Stimulated activated CD4-positive, alpha-beta T cell treated with anti-CD3 and anti-CD28 coated beads, Interleukin-12 subunit alpha, Interleukin-12 subunit beta, amount 100 ng/mL, for 24 hours (primary cell): ENCODE results near the gene ZBTB39.
"Not testable (repeated sequence)": the region's sequence is repeated elsewhere in the genome, so short reads cannot be mapped to it uniquely, and the experiment has no call there.

ENCODE experiments used
- DNase-seq, 2 experiments: peaks; one replicate each; pipeline ENCODE4 v3.0.0-alpha.2; 2020; ENCODE audit warnings: low read depth in 2 of 2

The ZBTB39 gene

DNA sequence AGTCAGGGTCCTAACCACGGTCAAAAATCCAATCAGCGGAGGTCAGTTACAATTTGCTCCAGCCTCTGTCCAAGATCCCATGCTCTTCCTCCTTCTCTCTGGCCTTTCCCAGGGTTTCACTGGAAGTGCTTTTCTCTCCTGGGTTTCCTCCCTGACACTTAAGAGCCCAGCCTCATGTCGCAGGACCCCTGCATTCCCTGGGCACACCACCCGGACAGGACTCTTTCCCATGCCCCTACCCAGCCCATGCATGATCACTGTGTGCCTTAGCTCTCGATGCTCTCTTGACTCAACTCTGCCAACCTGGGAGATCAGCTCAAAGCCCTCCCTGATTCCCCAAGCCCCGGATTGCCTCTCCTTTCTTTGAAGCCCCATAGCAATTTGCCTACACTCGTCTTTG, 25.4 kb upstream of the ZBTB39 start:
- DNase-seq = no peak

DNA sequence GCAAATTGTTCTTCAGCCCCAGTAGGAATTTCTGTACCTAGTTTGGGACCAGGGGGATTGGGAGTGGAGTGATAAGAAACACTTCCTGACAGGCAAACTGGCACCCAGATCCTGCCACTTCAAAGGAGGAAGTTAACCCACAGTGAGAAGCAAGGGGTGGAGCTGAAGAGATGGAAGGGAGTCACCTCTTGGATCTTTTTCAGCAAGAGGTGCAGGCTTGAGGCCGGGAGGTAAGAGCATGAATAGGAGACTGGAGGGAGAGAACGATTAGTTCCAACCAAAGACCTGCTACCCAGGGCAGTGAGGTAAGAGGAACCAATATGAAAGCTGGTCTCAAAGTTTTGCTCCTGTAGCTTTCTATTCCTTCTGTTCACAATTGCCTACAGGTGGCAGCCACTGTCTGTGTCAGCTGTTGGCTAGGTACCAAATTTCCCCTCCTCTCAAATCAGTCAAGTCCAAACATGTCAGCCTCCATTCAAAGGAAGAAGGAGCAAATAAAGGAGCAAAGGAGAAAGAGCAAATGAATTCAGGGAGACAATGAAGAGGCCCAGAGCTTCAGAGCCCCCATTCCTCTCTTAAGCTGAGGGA, 24.9 kb upstream of the ZBTB39 start:
- DNase-seq = no peak

- no peak for DNase-seq
These were observed 23.1 kb upstream of the ZBTB39 start for GRCh38 chr12:57029457-57029856.

DNA sequence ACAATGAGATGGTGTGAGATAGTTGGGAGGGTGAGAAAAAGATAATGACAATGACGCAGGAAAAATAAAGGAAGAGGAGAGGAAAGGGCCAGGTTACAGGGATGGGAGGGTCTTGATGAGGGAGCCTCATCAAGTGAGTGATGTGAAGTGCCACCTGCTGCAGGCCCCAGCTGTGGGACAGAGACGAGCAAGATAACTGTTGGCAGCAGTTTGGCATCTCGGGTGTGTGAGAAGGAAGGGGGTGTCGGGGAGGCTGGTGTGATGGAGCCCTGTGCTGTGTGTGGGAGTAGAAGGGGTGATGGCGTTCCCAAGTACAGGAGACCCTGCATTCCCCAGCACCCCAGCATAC, 21.4 kb upstream of the ZBTB39 start:
- DNase-seq = no peak

GRCh38 chr12:57027011-57027804, 20.9 kb upstream of the ZBTB39 start:
- no peak for DNase-seq

- DNase-seq = no peak
These were observed 18.9 kb upstream of the ZBTB39 start for GRCh38 chr12:57025196-57025595.

DNA sequence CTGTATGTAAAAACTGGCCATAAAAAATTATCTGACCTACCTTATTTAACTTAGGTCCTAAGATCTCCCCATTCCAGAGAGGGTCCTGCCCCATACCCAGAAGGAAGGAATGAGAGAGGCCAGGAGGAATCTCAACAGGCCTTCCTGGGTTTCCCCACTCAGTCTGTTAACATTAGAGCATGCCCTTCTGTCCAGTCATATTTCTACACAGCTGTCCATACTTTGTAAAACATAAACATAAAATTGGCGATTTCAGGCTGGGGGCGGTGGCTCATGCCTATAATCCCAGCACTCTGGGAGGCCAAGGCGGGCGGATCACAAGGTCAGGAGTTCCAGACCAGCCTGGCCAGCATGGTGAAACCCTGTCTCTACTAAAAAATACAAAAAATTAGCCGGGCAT, 16.0 kb upstream of the ZBTB39 start:
- not testable (repeated sequence) for DNase-seq

DNA sequence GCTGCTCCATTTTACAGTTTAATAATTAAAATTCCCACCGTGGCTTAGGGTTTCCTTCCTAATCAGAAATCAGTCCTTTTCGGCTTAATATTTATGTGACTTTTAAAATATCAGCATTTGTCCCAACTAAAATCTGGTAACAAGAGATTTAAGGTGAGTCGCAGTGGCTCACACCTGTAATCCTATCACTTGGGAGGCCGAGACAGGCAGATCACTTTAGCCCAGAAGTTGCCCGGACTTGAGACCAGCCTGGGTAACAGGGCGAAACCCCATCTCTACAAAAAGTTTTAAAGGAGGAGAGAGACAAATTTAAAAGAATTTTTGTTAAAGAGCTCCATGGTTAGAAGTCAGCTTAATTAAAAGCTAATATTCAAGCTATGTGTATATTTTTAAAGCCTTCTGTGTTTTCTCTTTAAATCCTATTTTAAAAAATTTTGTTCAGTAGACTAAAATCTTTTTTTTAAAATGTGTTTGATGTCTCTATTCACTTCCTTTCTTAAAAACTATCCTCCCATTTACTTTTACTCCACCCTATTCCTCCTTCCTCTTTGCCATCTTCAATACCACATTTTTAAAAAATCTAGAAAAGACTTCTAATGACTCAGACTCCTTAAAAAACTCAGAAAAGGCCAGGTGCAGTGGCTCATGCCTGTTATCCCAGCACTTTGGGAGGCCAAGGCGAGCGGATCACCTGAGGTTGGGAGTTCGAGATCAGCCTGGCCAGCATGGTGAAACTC, 13.8 kb upstream of the ZBTB39 start:
- no peak for DNase-seq

- DNase-seq = no peak
These were observed 12.6 kb upstream of the ZBTB39 start for GRCh38 chr12:57018906-57019305.

- not testable (repeated sequence) for DNase-seq
These were observed 12.0 kb upstream of the ZBTB39 start for GRCh38 chr12:57018353-57018752.

GRCh38 chr12:57016348-57016747, 10.0 kb upstream of the ZBTB39 start, which contains the start of gene TAC3:
TSS of gene TAC3 (minus strand) at chr12:57016529. CDS start at chr12:57015797, 732 bp downstream.
- no peak for DNase-seq

- DNase-seq = no peak
These were observed 6.5 kb upstream of the ZBTB39 start for GRCh38 chr12:57012600-57013465.

DNA sequence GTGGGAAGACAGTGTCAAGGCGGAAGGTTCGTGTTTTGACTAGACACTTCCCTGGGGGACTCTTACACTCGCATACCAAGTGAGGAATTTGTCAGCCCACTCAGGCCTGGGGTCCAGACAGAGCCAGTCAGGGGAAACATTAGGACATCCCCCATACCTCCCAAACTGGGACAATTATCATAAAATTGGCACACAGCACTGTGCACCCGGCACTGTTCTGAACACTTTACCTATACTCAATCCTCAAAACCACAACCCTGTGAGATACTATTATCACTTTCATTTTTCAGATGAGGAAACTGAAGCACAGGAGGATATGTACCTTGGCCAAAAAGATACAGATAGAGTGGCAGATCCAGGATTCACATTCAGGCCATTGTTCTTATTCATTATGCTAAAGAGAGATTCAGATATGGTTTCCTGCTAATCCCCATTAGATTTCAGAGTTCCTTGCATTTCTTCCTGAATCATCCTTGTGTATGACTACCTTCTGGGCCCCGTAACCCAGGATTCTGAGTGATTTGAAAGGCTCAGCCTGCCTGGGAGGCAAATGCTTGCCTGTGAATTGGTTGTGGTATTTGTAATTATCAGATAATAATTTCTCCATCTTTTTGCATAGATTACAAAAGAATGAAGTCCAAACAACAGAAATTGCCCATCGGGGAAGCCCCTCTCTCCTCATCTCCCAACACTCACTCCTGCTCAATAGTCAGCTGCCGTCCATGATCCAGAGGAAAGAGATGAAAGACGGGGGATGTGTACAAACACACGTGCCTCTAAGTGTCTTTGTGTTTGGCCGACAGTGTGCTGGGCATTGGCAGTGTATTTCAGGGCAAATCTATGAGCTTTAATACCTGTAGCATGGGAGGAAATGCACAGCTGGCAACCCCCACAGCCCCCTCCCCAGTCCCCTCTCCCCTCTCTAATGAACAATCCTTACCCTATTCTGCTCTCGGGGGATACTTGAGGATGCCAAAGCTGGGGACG, 5.4 kb upstream of the ZBTB39 start:
- no peak for DNase-seq

DNA sequence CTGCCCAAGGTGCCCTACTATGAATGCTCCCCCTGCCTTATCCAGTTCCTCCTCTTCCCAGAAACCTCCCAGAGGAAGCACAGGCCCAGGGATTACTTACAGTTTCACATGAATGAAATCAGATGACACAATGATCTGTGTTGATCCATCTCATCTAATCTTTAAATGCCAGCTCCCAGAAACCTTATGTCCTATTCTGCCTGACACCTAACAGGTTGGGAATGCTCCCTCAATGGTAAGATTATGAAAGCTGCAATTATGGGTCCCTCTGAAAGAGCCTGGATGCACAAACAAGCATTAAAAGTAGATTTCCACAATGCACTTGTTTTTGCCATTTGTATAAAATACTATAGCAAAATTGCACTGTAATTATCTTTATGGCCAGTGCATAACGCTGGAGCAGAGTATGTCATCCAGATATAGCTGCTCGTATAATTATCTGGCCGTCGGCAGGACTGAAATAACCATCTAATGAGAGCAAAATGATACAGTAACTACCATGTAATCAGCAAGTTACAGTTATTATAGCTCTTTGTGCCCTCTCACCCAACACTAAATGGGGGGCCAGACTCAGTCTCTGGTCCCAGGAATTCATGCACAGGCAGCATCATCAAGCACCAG, 4.4 kb upstream of the ZBTB39 start:
- DNase-seq = no peak

DNA sequence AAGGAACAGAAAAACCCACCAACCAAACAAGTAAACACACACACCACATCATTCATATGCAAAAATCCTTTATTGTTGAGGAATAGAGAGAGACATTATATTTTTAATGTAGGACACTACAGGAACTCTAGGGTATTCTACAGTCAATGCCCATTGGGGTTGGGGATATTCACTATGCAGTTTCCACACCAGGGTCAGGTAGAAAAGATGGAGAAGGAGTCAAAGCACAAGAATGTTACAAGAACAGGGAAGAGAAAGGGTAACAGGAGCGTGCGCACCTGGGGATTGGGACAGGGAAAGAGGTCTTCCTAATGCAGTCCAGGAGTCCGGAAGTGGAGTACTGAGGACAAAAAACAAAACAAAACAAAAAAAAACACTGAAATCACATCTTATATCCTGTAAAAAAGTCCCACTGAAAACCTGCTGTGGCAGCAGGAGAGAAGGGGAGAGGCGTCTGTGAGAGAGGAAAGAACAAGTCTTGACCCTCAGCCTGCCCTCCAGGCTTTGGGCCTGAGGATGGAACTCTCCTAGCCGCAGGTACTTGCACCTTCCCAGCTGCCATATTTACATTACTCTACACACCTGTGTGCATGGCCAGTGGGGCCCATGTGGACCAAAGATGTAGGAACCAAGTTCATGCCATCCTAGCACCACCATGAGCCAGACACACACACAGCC, 3.7 kb upstream of the ZBTB39 start:
- DNase-seq = no peak

DNA sequence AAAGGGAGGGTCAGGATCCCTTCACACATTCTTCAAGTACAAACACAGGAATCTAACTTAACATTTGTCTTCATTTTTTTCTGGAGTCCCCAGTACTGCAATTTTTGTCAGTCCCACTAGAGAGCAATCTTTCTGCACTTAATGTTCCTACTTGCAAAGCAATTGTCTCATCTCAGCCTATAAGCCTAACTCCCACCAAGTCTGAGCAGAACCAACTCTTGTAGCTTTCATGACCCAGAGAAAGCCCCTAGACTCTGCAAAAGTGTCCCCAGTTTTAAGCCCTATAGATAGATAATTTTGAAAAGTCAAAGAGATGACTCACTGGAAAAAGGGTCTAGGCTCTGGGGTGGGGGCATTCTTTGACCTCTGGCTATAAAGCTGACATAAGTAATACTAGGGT, 1.8 kb upstream of the ZBTB39 start:
- no peak for DNase-seq

DNA sequence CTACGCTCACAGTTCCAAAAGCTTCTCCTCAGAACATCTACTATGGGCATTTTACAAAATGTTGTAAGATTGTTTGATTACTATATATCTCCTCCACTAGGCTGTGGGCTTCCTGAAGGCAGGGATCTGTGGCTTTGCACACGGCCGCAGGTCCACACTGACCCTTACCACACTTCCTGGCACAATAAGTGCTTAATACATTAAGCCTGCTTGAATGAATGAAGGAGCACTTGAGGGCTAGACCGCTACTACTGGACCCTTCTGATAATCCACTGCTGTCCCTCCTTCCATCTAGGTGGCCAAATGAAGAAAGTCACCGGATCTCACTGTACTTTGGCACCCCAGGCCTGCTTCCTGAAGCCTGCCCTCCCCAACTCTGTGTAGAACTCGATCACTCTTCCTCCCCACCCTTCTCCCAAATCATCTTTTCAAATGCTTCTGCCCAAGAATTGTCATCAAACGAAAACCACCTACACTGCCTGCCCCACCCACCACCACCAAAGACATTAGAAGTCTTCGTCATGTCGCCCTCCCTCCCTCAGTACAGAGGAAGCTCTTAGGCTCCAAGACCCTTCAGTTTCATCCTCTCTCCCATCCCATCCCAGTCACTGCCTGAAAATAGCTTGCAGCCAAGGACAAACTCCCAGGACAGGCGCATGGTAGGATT, 596 bp upstream of the ZBTB39 start:
- DNase-seq = no peak

- no peak for DNase-seq
These were observed 1.7 kb downstream of the ZBTB39 start for GRCh38 chr12:57004651-57005050.

DNA sequence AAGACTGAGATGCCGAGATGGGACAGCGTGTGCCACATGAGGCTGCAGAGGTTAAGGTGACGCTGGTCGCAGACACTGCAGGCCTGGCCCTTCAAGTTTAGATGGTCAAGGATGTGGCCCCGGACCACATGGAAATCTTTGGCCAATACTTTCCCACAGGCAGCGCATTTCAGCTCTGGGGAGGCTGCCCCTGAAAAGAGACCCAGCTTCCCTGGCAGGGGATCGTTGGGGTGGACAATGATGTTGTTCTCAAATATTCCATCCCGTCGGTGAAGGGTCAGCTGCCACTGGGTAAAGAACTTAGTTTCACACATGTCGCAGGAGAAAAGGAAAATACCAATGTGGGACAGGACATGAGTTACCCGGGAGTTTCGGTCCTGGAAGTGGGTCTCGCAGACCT, 3.0 kb downstream of the ZBTB39 start:
- DNase-seq = no peak
